Skeletal muscle tissue (tissue), 4 donors: ENCODE results near the gene TNIK. TPM values are rescaled to one million over a fixed set of nuclear protein-coding genes. Genes with fewer than 3 reads are reported as not detected.

Experiments used
- H3K27ac ChIP-seq: one replicate; pipeline ENCODE4 v1.7.0; 2013; ENCODE audit warnings: mild to moderate bottlenecking, low read depth, low read length, inconsistent platforms
- H3K27me3 ChIP-seq, 3 donors: one replicate each; pipeline ENCODE4 v1.7.0; 2013; ENCODE audit warnings: low read length in 3 of 3; ENCODE audit not compliant: control insufficient read depth in 3 of 3, insufficient read depth in 3 of 3
- H3K36me3 ChIP-seq, 3 donors: one replicate each; pipeline ENCODE4 v1.7.0; 2013; ENCODE audit warnings: low read length in 3 of 3; ENCODE audit not compliant: control insufficient read depth in 3 of 3, insufficient read depth in 3 of 3
- H3K4me1 ChIP-seq, 3 donors: one replicate each; pipeline ENCODE4 v1.7.0; 2013; ENCODE audit warnings: low read length in 3 of 3, mild to moderate bottlenecking in 3 of 3; ENCODE audit not compliant: control insufficient read depth in 3 of 3, insufficient read depth in 3 of 3
- H3K4me3 ChIP-seq, 3 donors: one replicate each; pipeline ENCODE4 v1.7.0; 2013; ENCODE audit warnings: low read length in 3 of 3
- H3K9ac ChIP-seq, 3 donors: one replicate each; pipeline ENCODE4 v1.7.0; 2013; ENCODE audit warnings: low read length in 3 of 3, mild to moderate bottlenecking in 3 of 3, moderate library complexity in 2 of 3, low read depth in 1 of 3
- H3K9me3 ChIP-seq, 3 donors: one replicate each; pipeline ENCODE4 v1.7.0; 2013; ENCODE audit warnings: low read length in 3 of 3; ENCODE audit not compliant: control insufficient read depth in 3 of 3
- total RNA-seq: library from RNA; depleted of rRNA; stranded (reverse); fragments of >200 nt; gene quantifications from one replicate; pipeline ENCODE4 v1.2.3, GENCODE V29; 2014
- donor health status: Osteomylitis.

TNIK gene
- total RNA-seq, 1 donor from 2014 or later, result 31.3 TPM

DNA sequence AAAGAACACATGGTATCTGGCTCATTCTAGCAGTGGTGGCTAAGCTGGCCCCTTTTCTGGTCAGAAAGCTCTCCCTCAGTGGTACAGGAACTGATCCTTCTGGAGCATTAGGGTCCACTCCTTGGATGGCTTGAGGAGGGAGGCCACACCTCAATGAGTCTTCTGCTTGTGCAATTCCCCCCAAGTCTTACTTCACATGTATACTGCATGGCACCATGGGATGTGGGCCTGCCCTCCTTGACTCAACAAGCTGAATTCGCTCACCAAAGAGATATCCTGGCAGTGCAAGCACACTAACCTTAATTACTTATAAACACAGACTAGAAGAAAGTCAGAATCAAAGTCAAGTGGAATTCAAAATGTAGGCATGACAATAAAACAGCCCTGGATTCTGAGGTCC, 299.9 kb downstream of the TNIK start:
- no peak overlapping the region for H3K9ac ChIP-seq
- H3K4me3 ChIP-seq, result no peak overlapping the region
- H3K27ac ChIP-seq, result no peak overlapping the region
- peaks cover 21 to 35% (median 34%) of the 10 kb centered on the region in 3 donors for H3K36me3 ChIP-seq
- no peaks in the 10 kb centered on the region for H3K27me3 ChIP-seq
- H3K4me1 ChIP-seq, result no peaks in the 10 kb centered on the region
- H3K9me3 ChIP-seq, result peaks cover 0 to 5% (median 2%) of the 10 kb centered on the region in 3 donors

DNA sequence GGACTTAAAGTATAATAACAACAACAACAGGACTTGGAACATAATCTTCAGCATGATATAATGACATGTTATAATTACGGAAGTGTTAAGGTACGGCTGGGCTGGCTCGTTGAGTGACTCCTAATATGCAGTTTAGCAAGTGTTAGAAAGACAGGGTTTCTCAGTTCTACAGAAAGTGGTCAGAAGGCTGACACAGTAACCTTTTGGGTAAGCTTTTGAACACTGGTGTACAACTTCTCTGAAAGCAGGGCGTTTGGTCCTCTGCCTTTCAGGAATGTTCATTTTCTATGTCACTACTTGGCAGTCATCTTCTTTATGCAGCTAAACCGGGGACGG, 300.4 kb downstream of the TNIK start:
- Histone ChIP-seq H3K9ac (no peak overlapping the region), H3K36me3 (peaks cover 20 to 37% (median 37%) of the 10 kb centered on the region in 3 donors), H3K4me1 (no peaks in the 10 kb centered on the region), H3K9me3 (peaks cover 0 to 5% (median 2%) of the 10 kb centered on the region in 3 donors), H3K27me3 (no peaks in the 10 kb centered on the region), H3K27ac (no peak overlapping the region), H3K4me3 (no peak overlapping the region)

DNA sequence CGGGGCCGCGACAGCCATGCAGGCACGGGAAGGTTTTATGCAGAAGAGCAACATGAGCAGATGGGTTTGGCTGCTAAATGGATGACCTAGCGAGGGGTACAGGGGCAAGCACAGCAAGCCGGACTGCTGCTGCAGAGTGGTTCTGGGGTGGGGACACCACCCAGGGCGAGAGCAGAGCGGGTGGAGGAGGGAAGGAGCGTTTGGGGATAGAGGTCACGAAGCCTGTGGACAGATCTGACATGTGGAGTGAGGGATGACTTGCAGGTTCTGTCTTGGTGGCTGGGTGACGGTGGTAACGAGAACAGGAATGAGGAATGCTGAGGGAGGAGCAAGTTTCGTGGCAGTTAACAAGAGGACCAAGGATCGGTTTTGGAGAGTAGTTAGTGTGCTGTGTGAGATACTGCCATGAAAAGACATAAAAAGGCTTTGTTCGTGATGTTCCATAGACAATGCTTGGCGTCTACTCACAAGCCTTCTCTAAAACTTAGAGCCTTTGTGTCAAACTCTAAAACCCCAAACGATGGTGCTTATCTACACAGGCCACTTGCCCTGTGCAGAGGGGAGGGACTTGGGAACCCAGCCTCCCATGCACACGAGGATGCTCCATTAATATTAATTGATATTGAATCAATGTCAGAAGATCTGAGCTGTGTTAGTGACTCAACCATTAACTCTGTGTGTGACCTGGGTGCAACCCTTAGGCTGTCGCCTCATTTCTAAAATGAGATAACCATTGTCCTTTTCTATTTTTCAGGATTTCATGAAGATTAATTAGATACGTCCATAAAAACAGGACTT, 301.0 kb downstream of the TNIK start:
- peaks cover 20 to 36% (median 36%) of the 10 kb centered on the region in 3 donors for H3K36me3 ChIP-seq
- H3K27ac ChIP-seq, result no peak overlapping the region
- H3K4me1 ChIP-seq, result no peaks in the 10 kb centered on the region
- H3K4me3 ChIP-seq, result no peak overlapping the region
- peaks cover 0 to 5% (median 2%) of the 10 kb centered on the region in 3 donors for H3K9me3 ChIP-seq
- H3K27me3 ChIP-seq, result no peaks in the 10 kb centered on the region
- H3K9ac ChIP-seq, result no peak overlapping the region

DNA sequence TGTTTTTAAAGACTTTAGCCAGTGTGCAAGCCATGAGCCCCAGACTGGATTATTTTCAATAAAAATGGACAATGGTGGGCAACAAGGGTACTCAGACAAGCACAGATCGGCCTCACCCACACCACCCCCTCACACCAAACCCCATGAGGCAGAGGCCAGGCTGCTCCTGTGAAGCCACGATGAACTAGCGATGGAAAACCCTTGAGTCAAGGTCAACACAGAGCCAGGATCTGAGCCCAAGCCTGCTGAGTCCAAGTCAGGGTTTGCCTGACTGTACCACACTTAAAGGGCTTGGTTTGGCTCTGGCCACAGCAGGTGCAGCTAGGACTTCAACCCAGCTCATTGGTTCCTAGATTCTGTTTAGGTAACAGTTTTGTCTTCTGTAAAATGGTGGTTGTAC, 302.2 kb downstream of the TNIK start:
- Histone ChIP-seq H3K9me3 (peaks cover 0 to 2% (median 2%) of the 10 kb centered on the region in 3 donors), H3K9ac (no peak overlapping the region), H3K4me3 (no peak overlapping the region), H3K4me1 (no peaks in the 10 kb centered on the region), H3K27me3 (no peaks in the 10 kb centered on the region), H3K27ac (no peak overlapping the region), H3K36me3 (peaks cover 20 to 30% (median 29%) of the 10 kb centered on the region in 3 donors)

DNA sequence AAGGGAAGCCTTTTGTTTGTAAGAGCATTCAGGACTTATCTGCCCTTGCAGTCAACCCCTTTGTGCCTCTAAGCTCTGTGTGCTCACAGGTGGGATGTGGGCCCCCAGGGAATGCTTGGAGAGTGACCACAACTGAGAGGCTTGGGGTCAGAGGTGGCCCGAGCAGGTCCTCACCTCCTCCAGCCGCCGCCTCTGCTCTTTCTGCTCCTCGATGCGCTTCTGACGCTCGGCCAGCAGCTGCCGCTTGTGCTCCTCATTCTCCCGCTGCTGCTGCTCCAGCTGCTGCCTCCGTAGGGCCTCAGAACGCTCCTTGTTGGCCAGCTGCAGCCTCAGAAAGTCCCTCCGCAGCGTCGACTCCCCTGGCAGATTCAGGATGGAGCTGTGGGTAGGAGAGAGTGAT, 302.9 kb downstream of the TNIK start:
- Histone ChIP-seq H3K27me3 (no peaks in the 10 kb centered on the region), H3K36me3 (peaks cover 20 to 27% (median 27%) of the 10 kb centered on the region in 3 donors), H3K9ac (no peak overlapping the region), H3K9me3 (no peaks in the 10 kb centered on the region), H3K4me3 (no peak overlapping the region), H3K4me1 (no peaks in the 10 kb centered on the region), H3K27ac (no peak overlapping the region)

DNA sequence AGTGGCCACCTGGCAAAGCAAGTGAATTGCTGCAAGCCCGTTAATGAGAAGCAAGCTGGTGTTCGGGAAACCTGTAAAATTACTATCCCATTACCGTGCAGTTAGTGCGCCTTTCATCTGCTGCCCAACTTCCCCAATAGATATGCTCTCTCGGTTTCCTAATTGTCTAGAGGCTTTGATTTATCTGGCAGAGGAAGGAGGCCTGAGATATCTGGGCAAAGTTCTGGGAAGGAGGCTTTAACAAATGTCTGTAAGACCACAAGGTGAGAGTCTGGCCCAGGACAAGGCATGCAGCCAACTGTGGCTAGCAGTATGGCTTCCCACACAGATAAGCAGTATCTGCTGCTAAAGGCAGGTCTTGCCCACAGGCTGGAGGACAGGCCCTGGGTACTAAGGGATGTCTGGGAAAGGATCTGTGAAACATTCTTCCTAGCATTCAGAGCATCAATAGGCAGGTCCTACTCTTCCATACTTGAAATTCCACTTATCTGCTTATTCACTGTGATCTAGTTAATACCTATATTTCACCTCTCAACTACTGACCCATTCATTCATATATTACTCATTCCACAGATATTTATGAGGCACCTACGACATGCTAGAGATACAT, 303.7 kb downstream of the TNIK start:
- no peak overlapping the region for H3K9ac ChIP-seq
- no peaks in the 10 kb centered on the region for H3K4me1 ChIP-seq
- peaks cover 20 to 27% (median 27%) of the 10 kb centered on the region in 3 donors for H3K36me3 ChIP-seq
- no peak overlapping the region for H3K27ac ChIP-seq
- no peaks in the 10 kb centered on the region for H3K9me3 ChIP-seq
- no peaks in the 10 kb centered on the region for H3K27me3 ChIP-seq
- H3K4me3 ChIP-seq, result no peak overlapping the region

DNA sequence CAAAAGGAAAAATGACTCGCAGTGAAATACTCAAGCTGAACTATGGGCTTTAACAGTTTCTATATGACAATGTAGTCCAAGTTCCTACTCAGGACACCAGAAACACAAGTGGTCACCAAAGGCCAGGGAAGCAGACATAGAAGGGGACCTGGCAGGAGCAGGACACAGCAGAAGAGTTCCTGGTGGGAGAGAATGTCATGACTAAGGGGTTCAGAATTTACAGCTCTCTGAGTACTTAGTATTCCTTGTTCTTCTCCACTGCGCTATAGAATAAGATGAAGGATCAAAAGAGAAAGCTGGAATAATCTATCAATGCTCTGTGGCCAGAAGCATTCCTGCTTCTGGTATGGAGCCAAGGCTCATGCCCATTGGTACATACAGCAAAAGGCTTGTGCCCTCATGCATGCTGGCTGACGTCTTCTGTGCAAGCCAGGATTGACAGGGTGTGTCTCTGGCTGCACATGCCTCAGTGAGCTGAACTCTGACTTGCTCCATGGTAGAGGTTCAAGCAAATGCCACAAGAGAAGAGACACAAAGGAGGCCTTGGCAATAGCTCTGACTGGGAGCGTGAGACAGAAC, 305.0 kb downstream of the TNIK start:
- H3K9me3 ChIP-seq, result no peaks in the 10 kb centered on the region
- no peak overlapping the region for H3K27ac ChIP-seq
- no peak overlapping the region for H3K9ac ChIP-seq
- H3K4me3 ChIP-seq, result no peak overlapping the region
- no peaks in the 10 kb centered on the region for H3K4me1 ChIP-seq
- peaks cover 20 to 26% (median 25%) of the 10 kb centered on the region in 3 donors for H3K36me3 ChIP-seq
- H3K27me3 ChIP-seq, result no peaks in the 10 kb centered on the region

DNA sequence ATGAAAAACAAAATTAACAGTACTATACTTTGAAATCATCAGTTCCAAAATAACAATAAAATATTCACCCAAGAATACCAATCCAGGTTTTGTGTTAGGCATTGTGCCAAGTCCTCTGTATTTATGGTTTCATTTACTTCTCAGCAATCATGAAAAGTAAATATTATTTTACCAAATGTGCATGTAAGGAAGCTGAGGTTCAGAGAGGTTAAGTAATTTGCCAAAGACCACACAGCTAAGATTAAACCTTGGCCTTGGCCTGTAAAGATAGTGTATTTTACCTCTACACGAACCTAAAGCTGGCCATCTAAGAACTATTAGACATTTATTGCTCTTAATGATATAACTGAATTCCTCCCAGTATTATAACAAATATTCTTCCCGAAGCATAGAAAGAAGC, 309.3 kb downstream of the TNIK start:
- Histone ChIP-seq H3K4me3 (no peak overlapping the region), H3K27me3 (no peaks in the 10 kb centered on the region), H3K4me1 (no peaks in the 10 kb centered on the region), H3K36me3 (peaks cover 3 to 15% (median 8%) of the 10 kb centered on the region in 3 donors), H3K9me3 (no peaks in the 10 kb centered on the region), H3K9ac (no peak overlapping the region), H3K27ac (no peak overlapping the region)

DNA sequence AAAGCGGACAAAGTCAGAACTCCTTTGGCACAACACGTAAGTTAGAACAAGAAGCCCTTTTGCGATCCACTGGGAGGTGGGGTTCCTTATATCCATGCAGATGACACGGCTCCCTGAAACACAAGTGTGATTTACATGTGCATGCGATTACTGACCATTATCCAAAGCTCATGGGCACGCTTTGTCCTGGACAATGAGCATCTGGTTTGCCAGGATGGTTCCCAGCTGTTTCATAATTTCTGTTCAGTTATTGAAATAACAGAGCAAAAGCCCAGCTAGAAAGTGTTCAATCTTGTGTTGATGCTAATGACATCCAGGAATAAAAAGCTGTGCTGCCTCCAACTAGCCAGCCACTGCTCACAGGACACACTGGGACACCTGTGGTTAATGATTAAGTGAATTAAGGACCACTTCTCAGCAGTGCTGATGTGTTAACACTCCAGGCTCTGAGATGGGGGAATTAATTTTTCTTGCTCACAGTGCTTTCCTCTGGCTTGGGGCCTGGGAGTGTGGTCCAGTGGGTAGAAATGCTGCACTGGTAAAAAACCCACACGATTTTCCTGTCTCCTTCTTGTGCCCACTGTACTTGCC, 310.6 kb downstream of the TNIK start:
- Histone ChIP-seq H3K4me3 (no peak overlapping the region), H3K27ac (no peak overlapping the region), H3K36me3 (peaks cover 0 to 8% (median 6%) of the 10 kb centered on the region in 3 donors), H3K9ac (no peak overlapping the region), H3K27me3 (no peaks in the 10 kb centered on the region), H3K4me1 (no peaks in the 10 kb centered on the region), H3K9me3 (no peaks in the 10 kb centered on the region)

DNA sequence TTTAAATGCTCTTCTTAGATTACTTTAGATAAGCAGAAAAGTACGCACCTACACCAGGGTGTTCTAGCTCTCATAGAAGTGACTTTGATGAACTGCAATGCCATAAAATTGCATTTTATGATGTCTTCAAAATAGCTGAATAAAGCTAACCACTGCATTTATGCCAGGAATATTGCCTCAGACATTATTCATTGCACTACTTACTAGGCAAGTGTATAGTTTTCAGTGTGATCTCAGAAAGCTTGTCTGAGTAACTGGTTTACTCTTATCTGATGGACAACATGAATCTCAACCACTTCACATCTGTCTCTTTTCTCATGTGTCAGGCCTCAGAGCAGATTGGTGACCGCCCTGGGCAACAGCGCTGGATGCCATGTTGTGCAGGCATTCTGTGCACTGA, 314.4 kb downstream of the TNIK start:
- no peaks in the 10 kb centered on the region for H3K27me3 ChIP-seq
- H3K4me3 ChIP-seq, result no peak overlapping the region
- H3K36me3 ChIP-seq, result peaks cover 0 to 8% (median 6%) of the 10 kb centered on the region in 3 donors
- H3K4me1 ChIP-seq, result peaks cover 0 to 10% (median 7%) of the 10 kb centered on the region in 3 donors
- H3K9ac ChIP-seq, result no peak overlapping the region
- no peaks in the 10 kb centered on the region for H3K9me3 ChIP-seq
- H3K27ac ChIP-seq, result no peak overlapping the region
